GM18526 (cell line): ENCODE measurements around the gene TRAPPC3L.

Experiments
- POLR2A ChIP-seq: IDR thresholded peaks from 3 replicates; pipeline ENCODE4 v1.6.1; 2011; ENCODE audit not compliant: insufficient read length; ENCODE audit errors: extremely low read depth

TRAPPC3L gene

DNA sequence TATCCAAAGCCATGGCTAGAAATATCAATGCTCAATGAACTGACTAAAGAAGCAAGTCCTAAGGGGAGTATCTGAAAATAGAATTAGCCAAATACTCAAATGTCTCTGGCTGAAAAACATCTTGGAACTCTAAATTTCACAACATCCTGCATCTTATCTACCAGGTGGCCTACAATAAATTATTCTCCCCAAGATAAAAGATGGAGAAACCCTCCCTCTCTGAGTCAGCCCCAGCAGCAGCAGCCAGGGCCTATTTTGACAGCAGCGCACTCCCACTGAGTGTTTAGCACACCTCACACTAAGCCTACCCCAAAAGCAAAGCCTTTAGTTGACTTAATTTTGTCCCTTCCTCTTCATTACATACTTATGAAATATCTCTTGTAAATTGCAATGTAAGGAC lies 78.4 kb downstream of the TRAPPC3L start:
- no peak for TF ChIP-seq POLR2A

- no peak for TF ChIP-seq POLR2A
These were observed 80.2 kb downstream of the TRAPPC3L start for GRCh38 chr6:116465246-116465645.

GRCh38 chr6:116463301-116463700 lies 82.2 kb downstream of the TRAPPC3L start:
- TF ChIP-seq POLR2A: no peak

GRCh38 chr6:116461932-116462885 lies 83.3 kb downstream of the TRAPPC3L start:
- peak; percentile 5 for TF ChIP-seq POLR2A

GRCh38 chr6:116461331-116461931 lies 84.1 kb downstream of the TRAPPC3L start, which contains the start of gene CALHM6:
CALHM6 (plus strand) TSS chr6:116461375; CDS start chr6:116461930, 555 bp downstream.
- no peak for TF ChIP-seq POLR2A

GRCh38 chr6:116459927-116460326 lies 85.6 kb downstream of the TRAPPC3L start:
- no peak for TF ChIP-seq POLR2A

- TF ChIP-seq POLR2A: no peak
These were observed 87.2 kb downstream of the TRAPPC3L start for GRCh38 chr6:116458264-116458663.

- TF ChIP-seq POLR2A: no peak
These were observed 88.6 kb downstream of the TRAPPC3L start for GRCh38 chr6:116456927-116457326.

DNA sequence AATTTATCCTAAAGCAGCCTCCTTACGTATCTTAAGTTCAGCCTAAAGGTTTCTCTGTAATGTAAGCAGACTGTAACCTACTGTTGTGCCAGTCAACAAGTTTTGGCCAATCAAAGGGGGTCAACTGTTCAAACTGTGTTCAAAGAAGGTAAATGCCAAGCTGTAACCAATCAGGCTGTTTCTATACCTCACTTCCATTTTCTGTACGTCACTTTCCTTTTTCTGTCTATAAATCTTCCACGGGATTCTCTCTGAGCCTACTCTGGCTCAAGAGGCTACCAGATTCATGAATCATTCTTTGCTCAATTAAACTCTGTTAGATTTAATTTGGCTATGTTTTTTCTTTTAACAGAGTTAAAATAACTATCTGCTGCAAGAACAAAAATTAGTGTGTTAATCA lies 89.4 kb downstream of the TRAPPC3L start:
- TF ChIP-seq POLR2A: no peak

DNA sequence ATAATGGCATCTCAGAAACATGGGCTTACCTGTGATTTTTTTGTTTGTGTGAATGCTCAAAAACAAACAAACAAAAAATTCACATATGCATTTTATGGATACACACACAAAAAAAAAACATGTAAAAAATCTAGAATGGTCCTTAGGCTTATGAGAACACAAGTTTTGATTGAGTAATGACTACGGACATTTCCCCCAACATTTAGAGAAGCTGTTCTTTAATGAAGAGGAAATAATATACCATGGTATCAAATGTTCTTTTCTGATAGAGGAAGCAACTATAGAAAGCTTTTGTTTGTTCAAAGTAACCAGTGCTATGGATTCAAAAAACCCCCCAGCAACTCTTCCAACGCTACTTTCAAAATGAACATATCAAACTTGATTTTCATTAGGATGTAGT lies 93.0 kb downstream of the TRAPPC3L start:
- TF ChIP-seq POLR2A: no peak

- TF ChIP-seq POLR2A: no peak
These were observed 93.6 kb downstream of the TRAPPC3L start for GRCh38 chr6:116451916-116452315.

DNA sequence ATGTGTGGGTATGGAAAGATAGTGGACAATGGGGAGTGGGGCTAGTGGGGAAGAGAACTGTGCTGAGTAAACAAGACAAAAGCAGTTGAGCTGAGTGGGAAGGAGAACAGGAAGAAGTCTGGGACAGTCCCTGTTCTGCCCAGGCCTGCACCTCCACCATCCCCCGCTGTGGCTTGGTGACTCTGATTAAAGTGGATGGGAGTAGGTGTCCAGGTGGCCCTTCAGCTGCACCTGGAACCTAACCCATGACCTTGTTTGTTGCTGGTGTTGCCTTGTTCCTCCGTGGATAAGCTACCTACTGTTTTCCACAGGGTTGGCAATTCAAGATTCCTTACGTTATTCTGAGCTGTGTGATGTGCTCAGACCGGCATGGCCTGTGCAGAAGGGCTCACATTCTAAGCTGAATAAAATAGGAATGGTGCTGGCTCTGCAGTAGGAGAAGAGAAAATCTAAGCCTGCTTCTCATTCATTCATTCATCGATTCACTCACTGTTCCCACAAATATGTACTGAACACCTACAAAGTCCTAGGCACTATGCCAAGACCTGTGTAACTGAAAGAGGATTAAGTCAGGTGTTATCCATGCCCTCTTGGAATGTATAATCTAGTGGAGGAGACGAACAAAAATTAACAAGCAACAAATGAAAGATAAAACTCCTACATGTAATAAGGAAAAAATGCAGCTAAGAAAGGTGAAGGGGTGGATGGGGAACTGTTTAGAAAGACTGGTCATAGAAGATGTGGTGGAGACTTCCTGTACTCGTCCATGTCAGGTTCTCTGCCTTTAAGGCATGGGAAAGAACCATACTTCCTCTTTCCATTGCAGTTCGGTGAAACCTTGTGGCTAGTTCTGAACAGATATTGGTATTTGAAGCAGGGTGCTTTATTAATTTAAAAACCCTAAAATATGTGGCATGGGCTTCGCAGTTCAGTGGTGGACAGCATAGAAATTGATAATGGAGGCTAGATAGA lies 94.4 kb downstream of the TRAPPC3L start:
- no peak for TF ChIP-seq POLR2A

DNA sequence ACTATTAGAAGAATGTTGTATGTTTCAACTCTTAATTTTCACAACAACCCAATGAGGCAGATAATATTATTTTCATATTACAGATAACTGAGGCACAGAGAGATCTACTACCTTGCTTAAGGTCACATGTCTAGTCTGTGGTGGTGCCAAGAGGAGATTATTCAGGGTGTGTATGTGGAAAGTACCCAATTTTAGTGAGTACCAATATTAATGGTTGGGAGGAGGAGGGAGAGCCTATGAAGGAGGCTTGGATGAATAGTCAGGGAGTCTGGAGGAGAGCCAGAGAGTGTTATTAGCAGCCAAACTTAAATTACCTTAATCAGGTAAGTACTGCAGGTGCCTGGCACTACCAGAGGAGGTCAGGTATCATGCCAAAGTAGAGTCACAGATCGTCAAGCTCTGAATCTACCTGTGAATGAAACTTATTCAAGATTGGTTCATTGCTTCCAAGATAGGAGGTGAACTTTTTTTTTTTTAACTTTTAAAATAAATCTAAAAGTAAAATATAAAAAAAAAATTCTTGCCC lies 95.2 kb downstream of the TRAPPC3L start:
- TF ChIP-seq POLR2A: no peak

GRCh38 chr6:116449565-116449964 lies 95.9 kb downstream of the TRAPPC3L start:
- no peak for TF ChIP-seq POLR2A

GRCh38 chr6:116447496-116448011 lies 97.9 kb downstream of the TRAPPC3L start:
- TF ChIP-seq POLR2A: no peak
